HG03565 (cell line): ENCODE measurements around the gene PTPRM.

ENCODE experiments used
- ATAC-seq: cut with Tn5 transposase; IDR thresholded peaks from one replicate; pipeline ENCODE4 v1.9.1; 2021; ENCODE audit warnings: mild to moderate bottlenecking, moderate library complexity; ENCODE audit not compliant: unreplicated experiment

PTPRM gene

DNA sequence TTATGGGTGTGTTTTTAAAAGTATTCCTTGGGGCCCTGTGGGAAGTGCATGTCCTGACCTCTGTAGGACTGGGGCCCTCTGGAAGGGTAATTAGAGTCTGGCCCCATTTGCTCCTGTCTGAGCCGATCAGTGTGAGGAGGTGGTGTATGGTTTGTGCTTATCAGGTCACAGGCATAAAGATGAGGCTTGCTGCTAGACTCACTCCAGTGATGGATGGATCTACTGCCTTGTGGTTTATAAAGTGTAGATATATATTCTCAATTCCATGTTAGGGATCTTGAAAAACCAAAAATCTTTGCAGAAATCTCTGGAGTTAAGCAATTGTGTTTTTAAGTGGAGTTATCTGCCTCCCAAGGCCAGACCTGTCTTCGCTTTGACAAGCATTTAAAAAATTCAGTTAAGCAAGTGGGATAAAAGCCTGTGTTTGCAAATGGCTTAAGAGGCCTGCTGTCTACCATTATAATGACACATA, 182.4 kb downstream of the PTPRM start:
- no peak for ATAC-seq

DNA sequence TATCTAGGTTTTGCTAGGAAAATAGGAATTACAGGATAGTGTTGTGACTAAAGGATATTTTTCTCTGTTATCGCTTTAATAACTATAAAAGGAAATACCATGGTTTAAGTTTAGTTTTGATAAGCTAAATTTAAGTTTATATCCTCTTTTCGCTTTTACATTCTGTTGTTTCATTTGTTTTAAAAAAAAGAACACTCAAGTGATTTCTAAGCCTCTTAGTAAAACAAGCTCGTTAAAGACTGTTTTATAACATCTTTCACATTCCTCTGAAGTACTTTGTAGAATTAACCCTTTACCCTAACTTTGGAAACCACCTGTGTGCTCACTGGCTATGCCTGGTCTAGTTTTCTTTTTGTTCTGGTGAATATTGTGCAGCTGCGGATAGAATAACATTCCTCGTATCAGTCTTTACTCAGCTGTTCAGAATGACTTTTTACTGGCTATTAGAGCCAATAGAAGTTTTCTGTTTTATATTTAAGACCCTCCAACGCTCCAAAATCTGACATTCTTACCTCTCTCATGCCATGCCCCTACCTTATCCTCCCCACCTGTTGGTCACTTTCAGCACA, 183.1 kb downstream of the PTPRM start:
- no peak for ATAC-seq

GRCh38 chr18:7750966-7751365, 183.8 kb downstream of the PTPRM start:
- no peak for ATAC-seq

GRCh38 chr18:7754258-7754657, 187.1 kb downstream of the PTPRM start:
- no peak for ATAC-seq

DNA sequence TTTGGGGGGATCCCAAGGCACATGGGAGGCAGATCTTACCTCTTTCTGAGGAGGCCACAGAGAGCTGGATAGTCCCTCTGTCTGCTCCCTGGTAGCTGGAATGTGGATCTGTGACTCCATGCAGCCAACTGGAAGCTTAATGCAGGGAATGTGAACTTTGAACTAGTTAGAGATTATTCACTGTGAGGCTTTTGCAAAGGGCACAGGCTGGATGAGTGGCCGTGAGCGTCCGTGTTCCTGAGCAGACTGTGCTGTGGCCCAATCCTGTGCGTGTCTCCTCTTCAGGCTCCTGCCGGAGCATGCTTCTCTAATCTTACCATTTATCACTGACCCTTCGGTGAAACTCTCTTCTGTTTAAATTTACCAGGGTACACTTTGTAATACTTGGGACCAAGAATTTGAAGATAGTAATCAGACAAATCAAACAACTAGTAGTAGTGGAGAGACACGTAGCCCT, 187.6 kb downstream of the PTPRM start:
- no peak for ATAC-seq

DNA sequence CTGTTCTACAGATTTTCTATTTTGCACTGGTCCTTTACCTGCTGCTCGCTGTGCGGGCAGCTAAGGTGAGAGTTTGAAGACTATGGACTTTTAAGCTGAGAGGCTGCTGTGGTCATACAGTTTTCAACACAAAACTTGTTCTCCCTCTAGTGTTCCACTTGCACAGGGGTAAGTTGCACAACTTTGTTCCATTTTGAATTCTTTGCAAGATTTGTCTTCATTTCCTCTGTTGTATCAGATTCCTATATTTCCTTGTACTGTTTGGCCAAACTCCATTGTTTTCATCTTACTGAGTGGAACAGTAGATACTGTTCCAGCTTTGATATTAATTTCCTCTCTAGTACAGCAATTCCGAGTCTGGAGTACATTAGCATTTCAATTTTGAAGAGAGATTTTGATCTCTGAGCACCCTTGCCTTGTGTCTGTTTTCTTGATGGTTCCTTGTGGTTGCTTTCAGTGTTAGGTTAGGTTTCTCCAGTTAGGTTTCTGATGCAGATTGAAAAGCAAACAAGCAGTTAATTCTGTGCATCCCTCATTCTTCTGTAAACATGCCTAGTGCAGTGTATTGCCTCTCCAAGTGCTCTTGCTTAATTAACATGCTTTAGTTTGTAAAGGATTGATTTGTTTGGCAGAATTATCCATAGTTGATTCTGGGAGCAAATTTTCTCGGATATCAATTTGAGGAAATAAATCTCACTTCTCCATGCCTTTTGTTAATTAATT, 188.8 kb downstream of the PTPRM start:
- no peak for ATAC-seq

DNA sequence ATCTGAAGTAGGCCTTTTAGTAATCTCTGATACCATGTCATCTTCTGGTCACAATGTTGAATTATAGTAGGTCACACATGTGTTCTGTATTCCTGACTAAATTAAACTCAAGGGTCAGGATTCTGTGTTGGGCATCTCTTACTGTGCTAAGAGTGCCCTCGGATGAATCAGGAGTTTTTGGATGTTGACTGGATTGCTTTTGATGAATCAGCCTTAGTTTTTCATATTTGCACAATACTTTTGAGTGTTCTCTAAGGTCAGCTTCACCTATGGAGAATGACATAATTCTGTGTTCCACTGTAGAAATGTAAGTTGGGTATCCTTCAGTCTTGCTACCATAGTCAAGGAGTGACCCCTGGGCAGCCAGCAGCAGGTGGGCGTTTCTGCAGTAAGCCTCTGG, 190.1 kb downstream of the PTPRM start:
- no peak for ATAC-seq

GRCh38 chr18:7758764-7759163, 191.6 kb downstream of the PTPRM start:
- ATAC-seq = no peak

DNA sequence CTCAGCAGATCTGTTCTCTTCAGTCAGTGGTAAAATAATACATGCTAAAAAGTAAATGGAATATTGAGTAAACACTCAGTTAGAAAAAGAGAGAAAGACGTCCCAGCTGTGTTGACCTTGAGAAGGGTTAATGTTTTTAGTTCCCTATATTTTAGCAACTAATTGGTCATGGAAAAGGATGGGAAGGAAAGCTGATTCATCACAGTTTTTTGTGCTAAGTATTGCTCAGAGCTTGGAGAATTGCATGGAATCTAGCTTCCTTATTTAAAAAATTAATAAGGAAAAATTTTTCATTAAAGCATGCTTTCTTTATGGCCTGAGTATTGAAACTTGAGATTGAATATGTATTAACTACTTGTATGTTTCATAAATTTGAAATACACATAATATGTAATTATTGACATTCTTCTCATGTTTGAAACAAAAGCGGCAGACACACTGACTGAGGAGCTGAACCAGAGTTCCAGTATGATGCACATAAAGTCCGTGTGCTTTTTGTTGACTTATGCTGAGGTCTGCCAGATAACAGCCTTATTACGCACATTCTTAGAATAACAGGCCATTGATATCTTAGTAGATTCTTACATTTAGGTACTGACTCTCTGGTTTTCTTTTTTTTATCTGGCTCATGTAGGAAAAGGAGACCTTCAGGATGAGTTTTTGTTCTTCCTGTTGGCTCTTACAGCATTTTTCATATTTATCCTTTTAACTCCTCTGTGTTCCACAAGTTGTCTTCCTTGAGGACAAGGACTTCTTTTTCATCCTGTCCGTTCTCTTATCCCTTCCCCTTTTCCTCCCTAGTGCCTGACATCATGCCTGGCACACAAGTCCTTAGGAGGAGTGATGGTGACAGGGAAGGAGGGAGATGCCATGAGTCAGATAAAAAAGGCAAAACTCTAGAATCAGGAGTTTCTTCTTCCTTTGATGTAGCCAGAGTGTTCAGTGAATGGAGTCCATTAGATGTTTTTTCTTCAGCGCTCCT, 194.1 kb downstream of the PTPRM start:
- no peak for ATAC-seq

DNA sequence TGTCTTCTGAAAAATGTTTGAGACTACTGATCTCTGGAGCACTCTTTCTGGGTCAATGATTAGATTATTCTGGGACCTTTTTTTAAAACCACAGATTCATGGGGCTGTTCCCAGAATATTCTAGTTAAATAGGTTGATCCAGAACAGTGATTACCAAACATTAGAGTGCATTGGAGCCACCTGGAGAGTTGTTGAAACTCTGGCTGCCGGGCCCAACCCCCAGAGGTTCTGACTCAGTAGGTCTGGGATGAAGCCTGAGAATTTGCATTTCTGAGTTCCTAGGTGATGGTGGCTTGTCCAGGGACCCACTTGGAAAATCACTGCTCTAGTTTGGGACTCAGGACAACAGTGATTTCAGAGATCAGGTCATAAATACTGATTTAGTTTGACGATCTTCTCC, 197.3 kb downstream of the PTPRM start:
- no peak for ATAC-seq

DNA sequence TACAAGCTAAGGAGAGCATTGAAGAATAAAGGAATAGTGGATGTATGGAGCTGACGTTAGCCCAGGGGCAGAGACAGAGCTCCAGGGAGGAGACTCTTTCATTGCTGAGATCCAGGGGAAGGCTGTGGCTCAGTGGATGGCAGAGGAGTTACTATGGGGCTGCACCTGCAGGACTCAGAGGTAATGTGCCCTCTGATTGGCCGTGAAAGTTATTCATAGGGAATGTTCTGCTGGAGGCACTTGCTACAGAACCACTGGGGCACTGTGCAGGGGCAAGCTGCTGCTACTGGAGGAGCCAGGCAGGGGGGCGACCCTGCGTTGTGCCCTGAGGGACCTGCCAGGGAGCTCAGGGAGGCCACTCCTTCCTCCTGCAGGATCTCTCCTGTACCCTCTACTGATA, 199.2 kb downstream of the PTPRM start:
- ATAC-seq = no peak

GRCh38 chr18:7766817-7767216, 199.7 kb downstream of the PTPRM start:
- no peak for ATAC-seq

- ATAC-seq = no peak
Measured at GRCh38 chr18:7770908-7771307, 203.8 kb downstream of the PTPRM start.

GRCh38 chr18:7772510-7772888, 205.4 kb downstream of the PTPRM start:
- ATAC-seq = no peak

DNA sequence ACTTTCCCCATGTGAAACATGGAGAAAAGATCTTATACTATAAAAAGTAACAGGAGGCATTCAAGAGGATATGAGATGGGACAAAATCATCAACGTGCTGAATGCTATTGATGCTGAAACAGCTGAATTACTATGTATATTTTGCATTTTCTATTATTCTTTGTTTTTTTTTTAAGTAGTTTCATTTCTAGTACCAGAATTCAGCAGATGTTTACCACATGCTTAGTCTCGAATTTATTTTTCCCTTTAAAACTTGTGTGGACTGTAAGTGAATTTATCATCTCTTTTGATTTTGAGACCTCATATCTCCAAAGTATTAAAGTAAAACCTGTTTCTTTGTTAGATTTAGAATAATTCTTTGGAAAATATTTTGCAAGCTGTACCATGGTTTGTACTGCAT, 205.8 kb downstream of the PTPRM start:
- ATAC-seq = no peak

DNA sequence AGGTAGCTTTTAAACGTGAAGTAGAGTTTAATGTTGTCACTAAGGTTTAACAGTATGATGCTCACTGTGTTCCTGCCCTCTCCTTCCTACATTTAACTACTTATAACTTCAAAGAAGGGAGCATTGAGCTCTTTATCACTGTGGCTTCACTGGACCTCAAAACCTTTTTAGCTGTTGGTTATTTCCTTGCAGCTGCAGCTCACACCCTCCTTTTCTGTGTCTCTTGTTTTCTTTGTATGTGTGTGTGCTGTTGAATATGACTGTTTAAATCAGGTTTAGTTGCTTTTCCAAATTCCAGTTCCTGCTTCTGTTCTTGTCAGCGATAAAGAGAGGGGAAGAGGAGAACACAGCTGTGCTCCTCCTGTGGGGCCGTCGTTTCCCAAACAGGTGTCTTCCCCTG, 208.0 kb downstream of the PTPRM start:
- no peak for ATAC-seq

GRCh38 chr18:7775843-7776242, 208.7 kb downstream of the PTPRM start:
- ATAC-seq = no peak

DNA sequence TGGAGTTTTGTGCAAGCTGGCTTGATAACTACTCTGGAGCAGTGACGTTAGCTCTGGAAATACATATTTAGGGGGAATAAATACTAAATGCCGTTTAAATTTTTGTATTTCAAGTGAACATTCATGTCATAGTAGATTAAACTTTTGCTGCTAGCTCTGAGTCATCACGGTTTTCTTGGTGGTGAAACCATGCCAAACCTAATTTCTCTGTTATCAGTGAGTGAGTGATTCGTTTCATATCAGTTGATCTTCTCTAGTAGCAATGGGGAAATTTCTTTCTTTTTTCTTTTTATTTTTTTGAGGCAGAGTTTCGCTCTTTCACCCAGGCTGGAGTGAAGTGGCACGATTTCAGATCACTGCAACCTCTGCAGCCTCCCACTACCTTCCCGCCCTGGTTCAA, 211.1 kb downstream of the PTPRM start:
- ATAC-seq = no peak

- no peak for ATAC-seq
Measured at GRCh38 chr18:7779211-7779610, 212.1 kb downstream of the PTPRM start.

DNA sequence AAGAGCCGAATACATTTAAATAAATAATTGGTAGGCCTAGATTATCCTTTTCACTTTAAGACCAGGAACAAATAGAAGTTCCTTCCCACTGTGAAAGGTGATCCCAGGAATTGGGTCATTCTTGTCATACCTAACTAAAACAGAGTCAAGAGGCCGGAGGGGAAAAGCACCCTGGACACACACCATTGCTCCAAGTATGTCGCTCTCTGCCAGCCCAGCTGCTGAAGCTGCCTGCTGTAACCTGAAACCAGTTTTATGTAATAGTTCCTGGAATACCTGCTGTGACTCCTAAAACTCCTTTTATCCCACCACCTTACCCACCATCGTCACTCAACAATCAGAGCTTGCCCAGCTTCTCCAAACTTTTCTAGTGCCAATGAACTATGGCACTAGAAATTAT, 217.1 kb downstream of the PTPRM start:
- no peak for ATAC-seq

DNA sequence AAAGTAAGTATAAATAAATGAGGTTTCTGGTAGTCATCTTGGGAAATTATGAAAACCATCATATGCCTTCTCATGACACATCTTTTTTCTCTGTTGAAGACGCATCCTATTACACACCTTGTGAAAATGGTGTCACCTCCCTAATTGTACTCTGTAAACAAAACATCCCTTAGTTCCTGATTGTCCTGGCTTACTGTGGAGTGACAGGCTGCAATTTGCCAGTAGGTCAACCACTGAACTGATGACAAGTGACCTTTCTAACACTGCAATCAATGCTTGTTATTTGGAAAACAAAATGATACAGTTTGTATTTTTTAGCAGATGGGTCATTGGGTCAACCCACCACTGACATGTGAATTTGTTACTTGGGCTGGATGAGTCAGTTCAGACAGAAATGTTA, 219.5 kb downstream of the PTPRM start:
- no peak for ATAC-seq

- ATAC-seq = no peak
Measured at GRCh38 chr18:7787339-7787738, 220.2 kb downstream of the PTPRM start.
